B cell (primary cell): ENCODE data around the gene EGF.

Source experiments
- CTCF ChIP-seq: fragments of 200-600 bp; IDR thresholded peaks from one replicate; pipeline ENCODE4 v1.8.0; 2022; ENCODE audit warnings: antibody characterized with exemption, mild to moderate bottlenecking
- EZH2 ChIP-seq: IDR thresholded peaks from 2 replicates; pipeline ENCODE4 v1.6.1; 2012; ENCODE audit warnings: borderline replicate concordance, low read depth, mild to moderate bottlenecking, moderate library complexity, low read length; ENCODE audit not compliant: insufficient read depth, poor library complexity, severe bottlenecking

GRCh38 chr4:110012917-110013316 lies 100.2 kb downstream of the EGF start:
- TF ChIP-seq CTCF: no peak
- TF ChIP-seq EZH2: no peak
